Type B pancreatic cell (in vitro differentiated cells): ENCODE measurements around the gene BAG1. TPM values are rescaled to one million over a fixed set of nuclear protein-coding genes. Genes with fewer than 3 reads are reported as not detected.
A peak's percentile ranks its signal among the peaks of the same experiment; 100 is the strongest.

Experiments used
- DNase-seq: peaks from one replicate; pipeline ENCODE4 v3.0.0; 2021; ENCODE audit warnings: mixed read lengths; ENCODE audit not compliant: unreplicated experiment; ENCODE audit errors: extremely low spot score
- H3K27ac Mint-ChIP-seq: 2 replicates; pipeline ENCODE4 v1.8.0; 2021; ENCODE audit warnings: mild to moderate bottlenecking, mixed read lengths
- H3K27me3 Mint-ChIP-seq: 2 replicates; pipeline ENCODE4 v1.8.0; 2021; ENCODE audit warnings: mixed read lengths
- H3K36me3 Mint-ChIP-seq: 2 replicates; pipeline ENCODE4 v1.8.0; 2021; ENCODE audit warnings: mixed read lengths
- H3K4me1 Mint-ChIP-seq: one replicate; pipeline ENCODE4 v1.8.0; 2021; ENCODE audit warnings: mixed read lengths; ENCODE audit not compliant: unreplicated experiment
- H3K4me3 Mint-ChIP-seq: 2 replicates; pipeline ENCODE4 v1.8.0; 2021; ENCODE audit warnings: mild to moderate bottlenecking, mixed read lengths
- H3K9me3 Mint-ChIP-seq: 2 replicates; pipeline ENCODE4 v1.8.0; 2021; ENCODE audit warnings: mixed read lengths
- total RNA-seq: library from RNA; stranded (reverse); gene quantifications from 2 replicates; pipeline ENCODE4 v1.2.1, GENCODE V29; 2021; ENCODE audit warnings: low replicate concordance
- TF ChIP-seq, protein P1 (sequence below): fragments of 200-600 bp; sonication (generic); conservative IDR thresholded peaks from 2 replicates; pipeline ENCODE4 v1.5.0; 2021; ENCODE audit warnings: antibody characterized with exemption, mild to moderate bottlenecking

BAG1 gene
- total RNA-seq, 1 donor from 2014 or later: 92.6 TPM

DNA sequence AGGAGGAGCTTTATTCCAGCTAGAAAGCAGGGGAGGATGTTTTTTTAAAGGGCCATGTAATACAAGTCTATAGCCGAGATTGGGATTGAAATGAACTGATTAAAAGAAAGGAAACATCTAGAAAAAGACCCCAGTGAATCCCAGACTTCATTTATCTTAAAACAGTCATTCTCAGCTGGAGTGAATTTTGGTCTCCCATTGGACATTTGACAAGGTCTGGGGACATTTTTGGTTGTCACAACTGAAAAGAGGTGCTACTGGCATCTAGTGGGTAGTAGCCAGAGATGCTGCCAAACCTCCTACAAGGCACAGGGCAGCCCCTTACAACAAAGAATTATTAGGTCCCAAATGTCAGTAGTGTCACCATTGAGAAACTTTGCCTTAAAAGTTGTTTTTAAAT lies 40.8 kb downstream of the BAG1 start:
- H3K27me3 Mint-ChIP-seq: peaks cover 2% of the 10 kb centered on the region
- no peaks in the 10 kb centered on the region for H3K9me3 Mint-ChIP-seq
- no peak overlapping the region for H3K27ac Mint-ChIP-seq
- H3K4me1 Mint-ChIP-seq: peaks cover 9% of the 10 kb centered on the region
- no peaks in the 10 kb centered on the region for H3K36me3 Mint-ChIP-seq
- TF ChIP-seq, protein P1, sequence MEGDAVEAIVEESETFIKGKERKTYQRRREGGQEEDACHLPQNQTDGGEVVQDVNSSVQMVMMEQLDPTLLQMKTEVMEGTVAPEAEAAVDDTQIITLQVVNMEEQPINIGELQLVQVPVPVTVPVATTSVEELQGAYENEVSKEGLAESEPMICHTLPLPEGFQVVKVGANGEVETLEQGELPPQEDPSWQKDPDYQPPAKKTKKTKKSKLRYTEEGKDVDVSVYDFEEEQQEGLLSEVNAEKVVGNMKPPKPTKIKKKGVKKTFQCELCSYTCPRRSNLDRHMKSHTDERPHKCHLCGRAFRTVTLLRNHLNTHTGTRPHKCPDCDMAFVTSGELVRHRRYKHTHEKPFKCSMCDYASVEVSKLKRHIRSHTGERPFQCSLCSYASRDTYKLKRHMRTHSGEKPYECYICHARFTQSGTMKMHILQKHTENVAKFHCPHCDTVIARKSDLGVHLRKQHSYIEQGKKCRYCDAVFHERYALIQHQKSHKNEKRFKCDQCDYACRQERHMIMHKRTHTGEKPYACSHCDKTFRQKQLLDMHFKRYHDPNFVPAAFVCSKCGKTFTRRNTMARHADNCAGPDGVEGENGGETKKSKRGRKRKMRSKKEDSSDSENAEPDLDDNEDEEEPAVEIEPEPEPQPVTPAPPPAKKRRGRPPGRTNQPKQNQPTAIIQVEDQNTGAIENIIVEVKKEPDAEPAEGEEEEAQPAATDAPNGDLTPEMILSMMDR: no peak
- DNase-seq: no peak
- H3K4me3 Mint-ChIP-seq: no peak overlapping the region

DNA sequence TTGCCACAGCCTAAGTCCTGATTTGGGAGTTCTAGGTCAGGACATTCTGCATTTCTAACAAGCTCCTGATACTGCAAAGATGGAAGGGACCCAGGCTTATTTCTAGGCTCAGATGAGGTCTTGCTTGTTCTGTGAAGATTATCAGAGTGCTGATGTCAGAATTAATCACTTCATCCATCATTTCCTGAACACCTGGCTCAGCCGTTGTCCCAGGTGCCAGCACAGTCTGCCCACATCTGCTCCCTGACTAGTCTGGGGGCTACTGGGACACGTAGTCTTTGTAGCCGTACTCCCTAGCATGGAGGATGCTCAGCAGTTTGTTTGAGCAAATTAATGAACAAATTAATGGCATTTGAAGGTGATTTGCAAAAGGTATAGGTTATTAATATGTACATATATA lies 42.5 kb downstream of the BAG1 start:
- Mint-ChIP-seq H3K27me3 (no peaks in the 10 kb centered on the region), H3K27ac (no peak overlapping the region), H3K36me3 (no peaks in the 10 kb centered on the region), H3K9me3 (no peaks in the 10 kb centered on the region), H3K4me3 (no peak overlapping the region), H3K4me1 (peaks cover 9% of the 10 kb centered on the region)
- TF ChIP-seq, protein P1: no peak
- no peak for DNase-seq

DNA sequence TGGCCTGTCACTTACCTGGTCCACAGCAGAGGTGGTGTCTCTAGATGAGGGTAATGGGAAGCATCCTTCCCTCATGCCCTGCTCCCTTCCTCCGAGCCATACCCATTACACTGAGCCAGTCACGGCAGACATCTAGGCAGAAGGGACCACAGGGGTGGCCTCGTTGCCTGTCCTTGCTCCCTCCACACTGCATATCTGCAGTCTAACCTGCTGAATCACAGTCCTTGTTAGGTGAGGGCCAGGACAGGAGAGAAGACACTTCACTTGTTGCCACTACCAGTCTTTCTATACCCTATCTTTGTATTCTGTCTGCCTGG lies 43.0 kb downstream of the BAG1 start:
- no peaks in the 10 kb centered on the region for H3K36me3 Mint-ChIP-seq
- H3K4me1 Mint-ChIP-seq: peaks cover 9% of the 10 kb centered on the region
- H3K27ac Mint-ChIP-seq: no peak overlapping the region
- DNase-seq: no peak
- H3K9me3 Mint-ChIP-seq: no peaks in the 10 kb centered on the region
- TF ChIP-seq, protein P1: no peak
- H3K4me3 Mint-ChIP-seq: no peak overlapping the region
- H3K27me3 Mint-ChIP-seq: peaks cover 2% of the 10 kb centered on the region

DNA sequence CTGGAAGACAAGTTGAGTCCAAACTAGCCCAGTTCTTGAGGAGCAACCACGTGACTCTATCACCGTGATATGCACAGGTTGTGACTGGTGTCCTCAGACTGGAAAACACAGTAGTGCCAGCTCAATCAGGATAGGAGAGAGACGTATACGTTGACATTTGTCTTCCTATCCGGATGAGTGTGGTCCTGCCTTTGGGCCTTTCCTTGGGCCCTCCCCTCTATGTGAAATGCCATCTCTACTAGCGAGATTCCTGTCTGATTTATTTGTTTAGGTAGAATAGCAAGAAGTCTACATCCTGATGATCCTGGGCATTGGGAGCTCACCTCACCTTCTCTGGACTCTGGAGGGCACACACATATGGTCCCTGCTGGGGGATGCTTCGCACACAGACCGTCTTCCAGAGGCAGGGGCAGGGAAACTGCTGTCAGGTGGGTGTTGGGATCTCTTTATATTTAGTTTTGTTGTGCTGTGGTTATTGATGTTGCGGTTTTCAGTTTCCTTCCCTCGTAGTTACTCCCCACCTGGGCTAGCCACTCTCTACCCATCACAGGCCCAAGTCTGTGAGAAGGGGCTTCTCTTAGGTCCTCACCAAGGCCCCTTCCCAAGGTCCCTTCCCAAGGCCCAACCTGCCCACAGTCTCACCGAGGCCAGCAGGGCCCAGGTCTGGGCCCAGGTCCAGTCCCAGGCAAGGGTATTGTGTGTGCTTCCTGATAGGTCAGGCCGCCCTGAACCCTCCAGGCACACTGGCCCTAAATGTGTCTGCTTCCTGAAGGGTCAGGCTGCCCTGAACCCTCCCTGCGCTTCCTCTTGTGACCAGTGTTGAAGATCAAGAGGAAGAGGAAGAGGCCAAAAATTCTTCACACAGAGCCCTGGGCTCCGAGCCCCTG lies 43.6 kb downstream of the BAG1 start:
- Mint-ChIP-seq H3K4me3 (no peak overlapping the region), H3K9me3 (no peaks in the 10 kb centered on the region), H3K36me3 (no peaks in the 10 kb centered on the region), H3K4me1 (peaks cover 8% of the 10 kb centered on the region), H3K27ac (no peak overlapping the region), H3K27me3 (peaks cover 2% of the 10 kb centered on the region)
- no peak for DNase-seq
- TF ChIP-seq, protein P1: no peak

DNA sequence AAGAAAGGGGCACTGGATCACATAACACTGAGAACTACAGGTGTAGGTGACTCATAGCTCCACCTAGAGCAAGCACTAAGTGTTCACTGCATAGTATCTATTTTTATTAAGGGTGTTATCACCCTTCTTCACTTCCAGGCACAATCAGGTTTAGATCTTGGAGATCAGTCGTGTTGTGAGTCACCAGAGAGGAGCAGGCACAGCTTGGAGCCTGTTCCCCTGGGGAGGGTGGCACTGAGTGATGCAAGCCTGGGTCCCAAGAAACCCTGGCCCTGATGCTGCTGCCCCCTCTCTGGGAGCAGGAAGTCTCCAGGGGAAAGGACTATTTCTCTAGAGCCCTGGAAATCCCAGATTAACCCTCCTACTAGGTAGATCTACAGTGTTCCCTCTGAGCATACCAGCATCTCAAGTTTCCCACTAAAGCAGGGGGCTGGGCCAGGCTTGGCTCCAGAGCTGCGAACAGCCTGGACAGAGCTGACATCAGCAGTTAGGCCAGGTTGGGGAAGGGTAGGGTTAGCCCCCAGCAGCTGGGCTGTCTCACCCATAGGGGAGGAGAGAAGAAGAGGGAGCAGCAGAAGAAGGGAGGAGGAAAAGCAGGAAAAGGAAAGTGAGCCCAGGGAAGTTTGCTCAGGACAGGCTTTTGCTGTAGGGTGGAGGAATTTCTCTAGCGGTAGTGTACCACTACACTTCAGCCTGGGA lies 52.7 kb downstream of the BAG1 start:
- TF ChIP-seq, protein P1: no peak
- no peaks in the 10 kb centered on the region for H3K9me3 Mint-ChIP-seq
- no peaks in the 10 kb centered on the region for H3K36me3 Mint-ChIP-seq
- H3K27me3 Mint-ChIP-seq: peaks cover 2% of the 10 kb centered on the region
- peak overlapping the region; percentile 23 for H3K27ac Mint-ChIP-seq
- H3K4me1 Mint-ChIP-seq: peaks cover 37% of the 10 kb centered on the region
- no peak for DNase-seq
- no peak overlapping the region for H3K4me3 Mint-ChIP-seq
